ENCODE measurements around the gene MARCHF9.

DNA sequence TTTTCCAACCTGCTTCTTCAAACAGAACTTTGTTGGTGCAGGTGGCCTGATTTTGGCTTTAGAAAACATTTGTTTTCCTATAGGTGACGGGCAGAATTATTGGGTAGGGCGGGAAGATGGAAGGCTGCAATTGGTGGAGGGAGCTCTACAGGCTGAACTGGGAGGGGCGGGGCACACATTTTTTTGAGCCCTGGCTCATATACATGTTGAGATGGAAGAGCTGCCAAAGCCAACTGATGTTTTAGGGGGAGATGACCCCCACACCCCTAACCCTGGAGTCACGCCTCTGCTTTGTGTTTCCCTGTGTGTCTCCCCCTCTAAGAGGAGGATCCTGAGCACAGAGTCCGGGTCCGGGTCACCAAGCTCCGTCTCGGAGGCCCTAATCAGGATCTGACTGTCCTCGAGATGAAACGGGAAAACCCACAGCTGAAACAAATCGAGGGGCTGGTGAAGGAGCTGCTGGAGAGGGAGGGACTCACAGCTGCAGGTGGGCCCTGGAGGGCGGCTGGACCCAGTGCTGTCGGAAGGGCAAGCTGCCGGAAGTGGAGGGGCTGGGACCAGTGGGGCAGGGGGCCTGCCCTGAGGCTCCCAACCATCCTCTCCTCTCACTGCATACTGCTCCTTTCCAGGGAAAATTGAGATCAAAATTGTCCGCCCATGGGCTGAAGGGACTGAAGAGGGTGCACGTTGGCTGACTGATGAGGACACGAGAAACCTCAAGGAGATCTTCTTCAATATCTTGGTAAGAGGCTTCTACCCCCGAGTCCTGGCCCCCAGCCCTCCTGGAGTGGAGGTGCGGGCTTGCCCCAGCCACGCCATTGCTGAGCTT lies 34.9 kb upstream of the MARCHF9 start:
- TF ChIP-seq POLR2A (IDR thresholded peaks at IDR 0.05) (no peak), CTCF (IDR thresholded peaks at IDR 0.05) (no peak)
